Thyroid gland (tissue), 4 donors: ENCODE data around the gene CLDN12.

Source experiments
- CTCF ChIP-seq, 6 experiments: fragments of 200-600 bp in 3 of 6; fragments of 450-650 bp in 3 of 6; sonication (generic) in 3 of 6; IDR thresholded peaks; one replicate each; pipeline ENCODE4 v1.5.1; 2016 to 2019; ENCODE audit warnings: antibody characterized with exemption in 6 of 6, mild to moderate bottlenecking in 2 of 6, inconsistent platforms in 1 of 6, moderate library complexity in 1 of 6
- POLR2A ChIP-seq, 2 donors: fragments of 450-650 bp; IDR thresholded peaks; one replicate each; pipeline ENCODE4 v1.6.1; 2017; ENCODE audit warnings: antibody characterized with exemption in 2 of 2, mild to moderate bottlenecking in 2 of 2, moderate library complexity in 1 of 2

GRCh38 chr7:90387470-90388240, 15.6 kb upstream of the CLDN12 start:
- TF ChIP-seq CTCF (IDR thresholded peaks at IDR 0.05) = no peak
- no peak for TF ChIP-seq POLR2A (IDR thresholded peaks at IDR 0.05)
